COLO829 (cell line): ENCODE results near the gene TNS1.

Experiments
- DNase-seq: peaks from one replicate; pipeline ENCODE4 v3.0.0; 2012; ENCODE audit warnings: low spot score

The TNS1 gene

GRCh38 chr2:217848351-217848957 is 154.3 kb downstream of the TNS1 start:
- no peak for DNase-seq

GRCh38 chr2:217847552-217848350 is 155.0 kb downstream of the TNS1 start:
- no peak for DNase-seq

GRCh38 chr2:217847115-217847514 is 155.7 kb downstream of the TNS1 start:
- DNase-seq, result no peak

GRCh38 chr2:217846321-217846743 is 156.5 kb downstream of the TNS1 start:
- no peak for DNase-seq

- no peak for DNase-seq
Observed at GRCh38 chr2:217845301-217845700, 157.5 kb downstream of the TNS1 start.

GRCh38 chr2:217844696-217845095 is 158.1 kb downstream of the TNS1 start:
- no peak for DNase-seq

- no peak for DNase-seq
Observed at GRCh38 chr2:217843324-217843723, 159.5 kb downstream of the TNS1 start.

GRCh38 chr2:217842017-217842416 is 160.8 kb downstream of the TNS1 start:
- DNase-seq, result no peak

- no peak for DNase-seq
Observed at GRCh38 chr2:217840522-217840921, 162.3 kb downstream of the TNS1 start.

- no peak for DNase-seq
Observed at GRCh38 chr2:217839750-217840107, 163.1 kb downstream of the TNS1 start.

GRCh38 chr2:217839073-217839749 is 163.6 kb downstream of the TNS1 start:
- no peak for DNase-seq

GRCh38 chr2:217838409-217838831 is 164.4 kb downstream of the TNS1 start:
- DNase-seq, result no peak

GRCh38 chr2:217837530-217837929 is 165.3 kb downstream of the TNS1 start:
- no peak for DNase-seq

GRCh38 chr2:217836901-217837491 is 165.8 kb downstream of the TNS1 start:
- no peak for DNase-seq

GRCh38 chr2:217835931-217836891 is 166.6 kb downstream of the TNS1 start:
- DNase-seq, result no peak

GRCh38 chr2:217834744-217835513 is 167.9 kb downstream of the TNS1 start:
- DNase-seq, result no peak

GRCh38 chr2:217834057-217834620 is 168.7 kb downstream of the TNS1 start:
- no peak for DNase-seq

GRCh38 chr2:217833439-217833838 is 169.4 kb downstream of the TNS1 start:
- no peak for DNase-seq

GRCh38 chr2:217832987-217833386 is 169.8 kb downstream of the TNS1 start:
- DNase-seq, result no peak

GRCh38 chr2:217832115-217832514 is 170.7 kb downstream of the TNS1 start:
- no peak for DNase-seq
